ENCODE data around the gene CPA5.

CPA5 gene

GRCh38 chr7:130395421-130395820 lies 50.8 kb downstream of the CPA5 start:
- DNase-seq (ENCODE audit: low read depth in 1 of 2, low spot score in 1 of 2): no peak

- no peak for DNase-seq (ENCODE audit: low read depth in 1 of 2, low spot score in 1 of 2)
Observed at GRCh38 chr7:130396109-130396508, 51.5 kb downstream of the CPA5 start.

- no peak for DNase-seq (ENCODE audit: low read depth in 1 of 2, low spot score in 1 of 2)
Observed at GRCh38 chr7:130397051-130397757, 52.6 kb downstream of the CPA5 start.

- no peak for DNase-seq (ENCODE audit: low read depth in 1 of 2, low spot score in 1 of 2)
Observed at GRCh38 chr7:130397758-130398073, 53.1 kb downstream of the CPA5 start.

GRCh38 chr7:130398526-130399090 lies 54.0 kb downstream of the CPA5 start:
- no peak for DNase-seq (ENCODE audit: low read depth in 1 of 2, low spot score in 1 of 2)

- DNase-seq (ENCODE audit: low read depth in 1 of 2, low spot score in 1 of 2): no peak
Observed at GRCh38 chr7:130400120-130400572, 55.5 kb downstream of the CPA5 start.

- DNase-seq (ENCODE audit: low read depth in 1 of 2, low spot score in 1 of 2): no peak
Observed at GRCh38 chr7:130401101-130401500, 56.5 kb downstream of the CPA5 start.

- no peak for DNase-seq (ENCODE audit: low read depth in 1 of 2, low spot score in 1 of 2)
Observed at GRCh38 chr7:130401578-130401977, 57.0 kb downstream of the CPA5 start.

GRCh38 chr7:130405003-130405402 lies 60.4 kb downstream of the CPA5 start:
- DNase-seq (ENCODE audit: low read depth in 1 of 2, low spot score in 1 of 2): no peak

GRCh38 chr7:130409067-130409711 lies 64.6 kb downstream of the CPA5 start:
- no peak for DNase-seq (ENCODE audit: low read depth in 1 of 2, low spot score in 1 of 2)

- no peak for DNase-seq (ENCODE audit: low read depth in 1 of 2, low spot score in 1 of 2)
Observed at GRCh38 chr7:130409712-130410072, 65.1 kb downstream of the CPA5 start.

GRCh38 chr7:130410868-130411541 lies 66.4 kb downstream of the CPA5 start:
- DNase-seq (ENCODE audit: low read depth in 1 of 2, low spot score in 1 of 2): no peak

GRCh38 chr7:130413201-130413600 lies 68.6 kb downstream of the CPA5 start:
- DNase-seq (ENCODE audit: low read depth in 1 of 2, low spot score in 1 of 2): no peak

- DNase-seq (ENCODE audit: low read depth in 1 of 2, low spot score in 1 of 2): no peak
Observed at GRCh38 chr7:130415006-130415405, 70.4 kb downstream of the CPA5 start.

- no peak for DNase-seq (ENCODE audit: low read depth in 1 of 2, low spot score in 1 of 2)
Observed at GRCh38 chr7:130417213-130417612, 72.6 kb downstream of the CPA5 start.

- no peak for DNase-seq (ENCODE audit: low read depth in 1 of 2, low spot score in 1 of 2)
Observed at GRCh38 chr7:130418306-130418705, 73.7 kb downstream of the CPA5 start.

Measured in activated CD4-positive, alpha-beta T cell treated with anti-CD3 and anti-CD28 coated beads, Interleukin-2, amount 50 U/mL, for 24 hours (primary cell).